ENCODE measurements around the gene IP6K1. TPM values are rescaled to one million over a fixed set of nuclear protein-coding genes. Genes with fewer than 3 reads are reported as not detected.

IP6K1 gene
- total RNA-seq, 1 donor from 2014 or later: 63.3 TPM

- TF ChIP-seq CTCF (conservative IDR thresholded peaks at IDR 0.05): no peak
- H3K36me3 Mint-ChIP-seq (ENCODE audit: low read depth): no peaks in the 10 kb centered on the region
- H3K9me3 Mint-ChIP-seq: no peaks in the 10 kb centered on the region
- DNase-seq (ENCODE audit: low read depth, low spot score): no peak
- peaks cover 2% of the 10 kb centered on the region for H3K4me1 Mint-ChIP-seq
- no peak overlapping the region for H3K4me3 Mint-ChIP-seq
- no peak overlapping the region for H3K27ac Mint-ChIP-seq (ENCODE audit: unreplicated experiment)
- peaks cover 2% of the 10 kb centered on the region for H3K27me3 Mint-ChIP-seq (ENCODE audit: low read depth)
Measured at GRCh38 chr3:49713336-49714105, 72.8 kb downstream of the IP6K1 start.

- no peak overlapping the region for H3K4me3 Mint-ChIP-seq
Measured at GRCh38 chr3:49712631-49713317, 73.6 kb downstream of the IP6K1 start.

GRCh38 chr3:49712166-49712565 is 74.2 kb downstream of the IP6K1 start:
- no peak for DNase-seq (ENCODE audit: low read depth, low spot score)
- Mint-ChIP-seq H3K9me3 (no peaks in the 10 kb centered on the region), H3K27me3 (ENCODE audit: low read depth) (peaks cover 2% of the 10 kb centered on the region), H3K4me3 (no peak overlapping the region), H3K36me3 (ENCODE audit: low read depth) (no peaks in the 10 kb centered on the region), H3K4me1 (no peaks in the 10 kb centered on the region), H3K27ac (ENCODE audit: unreplicated experiment) (no peak overlapping the region)
- no peak for TF ChIP-seq CTCF (conservative IDR thresholded peaks at IDR 0.05)

More at GRCh38 chr3:49712631-49713317, 73.6 kb downstream of the IP6K1 start:
- no peak overlapping the region for H3K27ac Mint-ChIP-seq (ENCODE audit: unreplicated experiment)
- peaks cover 2% of the 10 kb centered on the region for H3K27me3 Mint-ChIP-seq (ENCODE audit: low read depth)
- no peak for DNase-seq (ENCODE audit: low read depth, low spot score)
- H3K9me3 Mint-ChIP-seq: no peaks in the 10 kb centered on the region
- H3K36me3 Mint-ChIP-seq (ENCODE audit: low read depth): no peaks in the 10 kb centered on the region
- H3K4me1 Mint-ChIP-seq: no peaks in the 10 kb centered on the region
- no peak for TF ChIP-seq CTCF (conservative IDR thresholded peaks at IDR 0.05)

GRCh38 chr3:49711489-49711888 is 74.9 kb downstream of the IP6K1 start:
- Mint-ChIP-seq H3K27ac (ENCODE audit: unreplicated experiment) (peak overlapping the region; percentile 48), H3K4me3 (no peak overlapping the region)

GRCh38 chr3:49709852-49710251 is 76.5 kb downstream of the IP6K1 start:
- no peak for DNase-seq (ENCODE audit: low read depth, low spot score)
- H3K36me3 Mint-ChIP-seq (ENCODE audit: low read depth): no peaks in the 10 kb centered on the region
- TF ChIP-seq CTCF (conservative IDR thresholded peaks at IDR 0.05): no peak
- peaks cover 2% of the 10 kb centered on the region for H3K27me3 Mint-ChIP-seq (ENCODE audit: low read depth)
- H3K4me3 Mint-ChIP-seq: no peak overlapping the region
- no peaks in the 10 kb centered on the region for H3K9me3 Mint-ChIP-seq
- no peak overlapping the region for H3K27ac Mint-ChIP-seq (ENCODE audit: unreplicated experiment)
- no peaks in the 10 kb centered on the region for H3K4me1 Mint-ChIP-seq

More at GRCh38 chr3:49711489-49711888, 74.9 kb downstream of the IP6K1 start:
- TF ChIP-seq CTCF (conservative IDR thresholded peaks at IDR 0.05): no peak
- Mint-ChIP-seq H3K9me3 (no peaks in the 10 kb centered on the region), H3K27me3 (ENCODE audit: low read depth) (peaks cover 2% of the 10 kb centered on the region), H3K4me1 (no peaks in the 10 kb centered on the region), H3K36me3 (ENCODE audit: low read depth) (no peaks in the 10 kb centered on the region)
- no peak for DNase-seq (ENCODE audit: low read depth, low spot score)
